ENCODE results near the gene CFAP52. TPM values are rescaled to one million over a fixed set of nuclear protein-coding genes. Genes with fewer than 3 reads are reported as not detected.

Gene CFAP52, protein sequence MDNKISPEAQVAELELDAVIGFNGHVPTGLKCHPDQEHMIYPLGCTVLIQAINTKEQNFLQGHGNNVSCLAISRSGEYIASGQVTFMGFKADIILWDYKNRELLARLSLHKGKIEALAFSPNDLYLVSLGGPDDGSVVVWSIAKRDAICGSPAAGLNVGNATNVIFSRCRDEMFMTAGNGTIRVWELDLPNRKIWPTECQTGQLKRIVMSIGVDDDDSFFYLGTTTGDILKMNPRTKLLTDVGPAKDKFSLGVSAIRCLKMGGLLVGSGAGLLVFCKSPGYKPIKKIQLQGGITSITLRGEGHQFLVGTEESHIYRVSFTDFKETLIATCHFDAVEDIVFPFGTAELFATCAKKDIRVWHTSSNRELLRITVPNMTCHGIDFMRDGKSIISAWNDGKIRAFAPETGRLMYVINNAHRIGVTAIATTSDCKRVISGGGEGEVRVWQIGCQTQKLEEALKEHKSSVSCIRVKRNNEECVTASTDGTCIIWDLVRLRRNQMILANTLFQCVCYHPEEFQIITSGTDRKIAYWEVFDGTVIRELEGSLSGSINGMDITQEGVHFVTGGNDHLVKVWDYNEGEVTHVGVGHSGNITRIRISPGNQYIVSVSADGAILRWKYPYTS
- total RNA-seq, result not detected
- not detected for polyA plus RNA-seq

- Histone ChIP-seq H3K27me3 (no peaks in the 10 kb centered on the region), H3K36me3 (no peaks in the 10 kb centered on the region), H3K27ac (peak within 1 kb of the TSS in 1 of 4 donors; percentile 35), H3K9me3 (no peaks in the 10 kb centered on the region), H3K4me1 (peaks cover 0 to 14% (median 4%) of the 10 kb centered on the region in 3 donors), H3K4me3 (peak within 1 kb of the TSS; percentile 64 to 92 (median 68))
- DNase-seq (peak; percentile 64 to 85 (median 75)), FAIRE-seq (no peak), ATAC-seq (peak; percentile 85 to 94 (median 89))
- intact Hi-C loops (cut with DNase I), result no loop called here
- TF ChIP-seq, protein P1, sequence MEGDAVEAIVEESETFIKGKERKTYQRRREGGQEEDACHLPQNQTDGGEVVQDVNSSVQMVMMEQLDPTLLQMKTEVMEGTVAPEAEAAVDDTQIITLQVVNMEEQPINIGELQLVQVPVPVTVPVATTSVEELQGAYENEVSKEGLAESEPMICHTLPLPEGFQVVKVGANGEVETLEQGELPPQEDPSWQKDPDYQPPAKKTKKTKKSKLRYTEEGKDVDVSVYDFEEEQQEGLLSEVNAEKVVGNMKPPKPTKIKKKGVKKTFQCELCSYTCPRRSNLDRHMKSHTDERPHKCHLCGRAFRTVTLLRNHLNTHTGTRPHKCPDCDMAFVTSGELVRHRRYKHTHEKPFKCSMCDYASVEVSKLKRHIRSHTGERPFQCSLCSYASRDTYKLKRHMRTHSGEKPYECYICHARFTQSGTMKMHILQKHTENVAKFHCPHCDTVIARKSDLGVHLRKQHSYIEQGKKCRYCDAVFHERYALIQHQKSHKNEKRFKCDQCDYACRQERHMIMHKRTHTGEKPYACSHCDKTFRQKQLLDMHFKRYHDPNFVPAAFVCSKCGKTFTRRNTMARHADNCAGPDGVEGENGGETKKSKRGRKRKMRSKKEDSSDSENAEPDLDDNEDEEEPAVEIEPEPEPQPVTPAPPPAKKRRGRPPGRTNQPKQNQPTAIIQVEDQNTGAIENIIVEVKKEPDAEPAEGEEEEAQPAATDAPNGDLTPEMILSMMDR (IDR thresholded peaks at IDR 0.05), result peak in 3 of 4 donors; percentile 46 to 54 (median 48)
- WGBS, 2 donors, result 11 to 12% methylated on average over 38 of the region's 38 CpGs
Measured at GRCh38 chr17:9576521-9577372, at the start of gene CFAP52. TSS of gene CFAP52 (plus strand) at chr17:9576642. CDS start at chr17:9576696, 54 bp downstream.

GRCh38 chr17:9527788-9528187 lies 48.7 kb upstream of the CFAP52 start:
- Histone ChIP-seq H3K4me1 (no peaks in the 10 kb centered on the region), H3K27me3 (no peaks in the 10 kb centered on the region), H3K9me3 (no peaks in the 10 kb centered on the region), H3K36me3 (no peaks in the 10 kb centered on the region), H3K27ac (no peak overlapping the region), H3K4me3 (no peak overlapping the region)
- no peak for FAIRE-seq
- no peak for DNase-seq
- no peak for ATAC-seq
- WGBS, 2 donors, result 57 to 59% methylated on average over 3 of the region's 3 CpGs
- TF ChIP-seq, protein P1 (IDR thresholded peaks at IDR 0.05), result no peak
- intact Hi-C loops (cut with DNase I), result no loop called here

- Histone ChIP-seq H3K9me3 (no peaks in the 10 kb centered on the region), H3K36me3 (no peaks in the 10 kb centered on the region), H3K27me3 (no peaks in the 10 kb centered on the region), H3K4me1 (no peaks in the 10 kb centered on the region), H3K27ac (no peak overlapping the region), H3K4me3 (no peak overlapping the region)
- TF ChIP-seq, protein P1 (IDR thresholded peaks at IDR 0.05), result peak in 1 of 4 donors; percentile 7
- FAIRE-seq, result no peak
- peak in 2 of 4 donors; percentile 25 to 44 for ATAC-seq
- 70 to 71% methylated on average over 5 of the region's 5 CpGs for WGBS, 2 donors
- intact Hi-C loops (cut with DNase I), result no loop called here
- DNase-seq, result no peak
Measured at GRCh38 chr17:9529033-9529700, 47.3 kb upstream of the CFAP52 start.

GRCh38 chr17:9531034-9531433 lies 45.4 kb upstream of the CFAP52 start:
- no peaks in the 10 kb centered on the region for H3K4me1 ChIP-seq
- intact Hi-C loops (cut with DNase I), result no loop called here
- H3K27ac ChIP-seq, result no peak overlapping the region
- no peaks in the 10 kb centered on the region for H3K36me3 ChIP-seq
- H3K27me3 ChIP-seq, result no peaks in the 10 kb centered on the region
- DNase-seq (no peak), FAIRE-seq (no peak), ATAC-seq (no peak)
- H3K4me3 ChIP-seq, result no peak overlapping the region
- TF ChIP-seq, protein P1 (IDR thresholded peaks at IDR 0.05), result no peak
- no peaks in the 10 kb centered on the region for H3K9me3 ChIP-seq
- 18% methylated on average over 2 of the region's 2 CpGs for WGBS, 2 donors
